Measurements from ENCODE around the gene EBF3. TPM values are rescaled to one million over a fixed set of nuclear protein-coding genes. Genes with fewer than 3 reads are reported as not detected.

Gene EBF3
- total RNA-seq, 1 experiment from 2014 or later, result not detected

GRCh38 chr10:129960481-129961156 lies 3.5 kb downstream of the EBF3 start:
- no peak overlapping the region for H3K9ac ChIP-seq (ENCODE audit: low read length)
- ATAC-seq, result no peak
- H3F3A ChIP-seq (ENCODE audit: low read length, unreplicated experiment), result no peaks in the 10 kb centered on the region
- no peaks in the 10 kb centered on the region for H3K4me1 ChIP-seq (ENCODE audit: insufficient read depth, low read length)
- CTCF ChIA-PET, result no interaction called here
- no peaks in the 10 kb centered on the region for H4K20me1 ChIP-seq (ENCODE audit: low read length)
- no peak for TF ChIP-seq EZH2 (IDR thresholded peaks at IDR 0.05; ENCODE audit: low read length, unreplicated experiment)
- TF ChIP-seq, protein P1, sequence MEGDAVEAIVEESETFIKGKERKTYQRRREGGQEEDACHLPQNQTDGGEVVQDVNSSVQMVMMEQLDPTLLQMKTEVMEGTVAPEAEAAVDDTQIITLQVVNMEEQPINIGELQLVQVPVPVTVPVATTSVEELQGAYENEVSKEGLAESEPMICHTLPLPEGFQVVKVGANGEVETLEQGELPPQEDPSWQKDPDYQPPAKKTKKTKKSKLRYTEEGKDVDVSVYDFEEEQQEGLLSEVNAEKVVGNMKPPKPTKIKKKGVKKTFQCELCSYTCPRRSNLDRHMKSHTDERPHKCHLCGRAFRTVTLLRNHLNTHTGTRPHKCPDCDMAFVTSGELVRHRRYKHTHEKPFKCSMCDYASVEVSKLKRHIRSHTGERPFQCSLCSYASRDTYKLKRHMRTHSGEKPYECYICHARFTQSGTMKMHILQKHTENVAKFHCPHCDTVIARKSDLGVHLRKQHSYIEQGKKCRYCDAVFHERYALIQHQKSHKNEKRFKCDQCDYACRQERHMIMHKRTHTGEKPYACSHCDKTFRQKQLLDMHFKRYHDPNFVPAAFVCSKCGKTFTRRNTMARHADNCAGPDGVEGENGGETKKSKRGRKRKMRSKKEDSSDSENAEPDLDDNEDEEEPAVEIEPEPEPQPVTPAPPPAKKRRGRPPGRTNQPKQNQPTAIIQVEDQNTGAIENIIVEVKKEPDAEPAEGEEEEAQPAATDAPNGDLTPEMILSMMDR (conservative IDR thresholded peaks at IDR 0.05; ENCODE audit: low read depth, low read length), result no peak
- no peak for TF ChIP-seq EZH2phosphoT487 (IDR thresholded peaks at IDR 0.05; ENCODE audit: borderline replicate concordance, low read length)
- H3K4me2 ChIP-seq (ENCODE audit: low read length), result no peak overlapping the region
- H3K27me3 ChIP-seq (ENCODE audit: low read length), result peaks cover 76% of the 10 kb centered on the region
- no peak overlapping the region for H3K27ac ChIP-seq (ENCODE audit: low read length)
- intact Hi-C loops (cut with micrococcal nuclease), result loop anchor here (10.0 kb wide), 1 partner anchor 144 kb away; no protein-coding TSS in a partner anchor
- no peaks in the 10 kb centered on the region for H3K79me2 ChIP-seq (ENCODE audit: low read length)
- POLR2A ChIA-PET (ENCODE audit: unreplicated experiment), result no interaction called here
- no peak overlapping the region for H3K4me3 ChIP-seq (ENCODE audit: low read length)
- BruUV-seq (replicated peaks), result no TSS peak
- H3K9me3 ChIP-seq (ENCODE audit: low read length), result no peaks in the 10 kb centered on the region
- H3K36me3 ChIP-seq (ENCODE audit: low read depth, low read length), result no peaks in the 10 kb centered on the region
- DNase-seq, result no peak
- H2AFZ ChIP-seq (ENCODE audit: low read length), result no peak overlapping the region
- H3K9me2 ChIP-seq (replicated peaks; ENCODE audit: low read length), result no peaks in the 10 kb centered on the region

- H3K4me1 ChIP-seq (ENCODE audit: insufficient read depth, low read length), result no peaks in the 10 kb centered on the region
- intact Hi-C loops (cut with micrococcal nuclease), result loop anchor here (10.0 kb wide), 1 partner anchor 145 kb away; no protein-coding TSS in a partner anchor
These were observed 4.3 kb downstream of the EBF3 start for GRCh38 chr10:129959544-129960480.

More at GRCh38 chr10:129959544-129960480, 4.3 kb downstream of the EBF3 start:
- Histone ChIP-seq H3K9me2 (replicated peaks; ENCODE audit: low read length) (no peaks in the 10 kb centered on the region), H2AFZ (ENCODE audit: low read length) (no peak overlapping the region), H3K4me3 (ENCODE audit: low read length) (no peak overlapping the region), H3K27ac (ENCODE audit: low read length) (no peak overlapping the region), H3K79me2 (ENCODE audit: low read length) (no peaks in the 10 kb centered on the region), H3K9ac (ENCODE audit: low read length) (no peak overlapping the region), H3K36me3 (ENCODE audit: low read depth, low read length) (no peaks in the 10 kb centered on the region), H4K20me1 (ENCODE audit: low read length) (no peaks in the 10 kb centered on the region), H3F3A (ENCODE audit: low read length, unreplicated experiment) (no peaks in the 10 kb centered on the region), H3K9me3 (ENCODE audit: low read length) (no peaks in the 10 kb centered on the region), H3K27me3 (ENCODE audit: low read length) (peaks cover 76% of the 10 kb centered on the region), H3K4me2 (ENCODE audit: low read length) (no peak overlapping the region)
- POLR2A ChIA-PET (ENCODE audit: unreplicated experiment), result no interaction called here
- CTCF ChIA-PET, result no interaction called here
- no TSS peak for BruUV-seq (replicated peaks)
- TF ChIP-seq EZH2phosphoT487 (IDR thresholded peaks at IDR 0.05; ENCODE audit: borderline replicate concordance, low read length), result no peak
- TF ChIP-seq, protein P1 (conservative IDR thresholded peaks at IDR 0.05; ENCODE audit: low read depth, low read length), result no peak
- TF ChIP-seq EZH2 (IDR thresholded peaks at IDR 0.05; ENCODE audit: low read length, unreplicated experiment), result no peak
- DNase-seq, result no peak
- no peak for ATAC-seq
